Stimulated activated naive B cell treated with anti-CD40 and anti-IgM and Interleukin-4, amounts not matched to agents 10 μg/mL and 1 μg/mL and 100 μg/mL, for 72 hours (primary cell): ENCODE results near the gene DUSP21.
A peak's percentile ranks its signal among the peaks of the same experiment; 100 is the strongest.

ENCODE experiments used
- ATAC-seq, 2 donors: fragments of 150-1000 bp; cut with Tn5 transposase; replicated peaks; 2 replicates each; pipeline ENCODE4 v1.10.0; 2021; ENCODE audit warnings: moderate library complexity in 1 of 2
- DNase-seq: peaks from one replicate; pipeline ENCODE4 v3.0.0; 2021
- H3K27ac Mint-ChIP-seq: one replicate; pipeline ENCODE4 v1.8.0; 2022; ENCODE audit warnings: mild to moderate bottlenecking, mixed read lengths
- H3K27me3 Mint-ChIP-seq, 2 donors: one replicate each; pipeline ENCODE4 v1.8.0; 2022; ENCODE audit warnings: mixed read lengths in 2 of 2
- H3K36me3 Mint-ChIP-seq, 2 donors: one replicate each; pipeline ENCODE4 v1.8.0; 2022; ENCODE audit warnings: mixed read lengths in 2 of 2, mild to moderate bottlenecking in 1 of 2
- H3K4me1 Mint-ChIP-seq, 2 donors: one replicate each; pipeline ENCODE4 v1.8.0; 2022; ENCODE audit warnings: mixed read lengths in 2 of 2, mild to moderate bottlenecking in 1 of 2
- H3K4me3 Mint-ChIP-seq, 2 donors: one replicate each; pipeline ENCODE4 v1.8.0; 2022; ENCODE audit warnings: mild to moderate bottlenecking in 2 of 2, mixed read lengths in 2 of 2, moderate library complexity in 1 of 2
- H3K9me3 Mint-ChIP-seq, 2 donors: one replicate each; pipeline ENCODE4 v1.8.0; 2022; ENCODE audit warnings: mixed read lengths in 2 of 2, mild to moderate bottlenecking in 1 of 2

The DUSP21 gene

GRCh38 chrX:44871931-44872820, 28.4 kb downstream of the DUSP21 start:
- H3K4me1 Mint-ChIP-seq: peaks cover 0 to 12% of the 10 kb centered on the region in 2 donors
- DNase-seq (no peak), ATAC-seq (peak; percentile 36 to 41)
- H3K36me3 Mint-ChIP-seq: peaks cover 0 to 6% of the 10 kb centered on the region in 2 donors
- no peaks in the 10 kb centered on the region for H3K9me3 Mint-ChIP-seq
- peak overlapping the region; percentile 90 to 97 for H3K4me3 Mint-ChIP-seq
- H3K27me3 Mint-ChIP-seq: no peaks in the 10 kb centered on the region
- H3K27ac Mint-ChIP-seq: peak overlapping the region; percentile 98

DNA sequence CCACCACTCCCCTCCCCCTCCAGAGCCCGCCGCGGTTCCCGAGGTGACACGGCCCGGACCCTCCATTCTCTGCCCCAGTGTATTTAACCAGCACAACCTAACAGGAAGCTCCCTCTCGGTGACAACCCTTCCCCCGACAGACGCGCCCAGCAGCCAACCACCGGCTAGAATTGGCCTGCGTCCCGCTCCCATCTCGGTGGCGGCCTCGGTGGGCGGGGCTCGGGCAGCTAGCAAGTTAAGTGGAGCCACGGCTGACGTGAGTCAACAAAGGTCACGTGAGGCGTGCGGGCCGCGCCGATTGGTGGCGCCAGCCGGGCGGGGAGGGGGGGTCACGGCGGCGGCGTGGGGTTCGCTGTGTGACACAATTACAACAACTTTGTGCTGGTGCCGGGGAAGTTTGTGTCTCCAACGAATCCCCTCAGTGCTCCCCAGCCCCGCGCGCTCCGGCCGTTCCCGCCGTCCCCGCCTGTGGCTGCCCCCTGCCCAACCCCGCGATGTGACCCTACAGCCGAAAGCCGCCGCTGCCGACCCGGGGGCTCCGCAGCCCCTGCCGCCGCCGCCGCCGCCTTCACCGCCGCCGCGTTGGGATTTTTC, 29.1 kb downstream of the DUSP21 start, which contains the start of gene KDM6A:
Gene KDM6A (plus strand): TSS at position 368 of the 594 bp plus-strand sequence. CDS start 364 bp downstream, outside the sequence.
- peaks cover 0 to 6% of the 10 kb centered on the region in 2 donors for H3K36me3 Mint-ChIP-seq
- ATAC-seq: peak; percentile 89 to 91
- peak within 1 kb of the TSS; percentile 90 to 97 for H3K4me3 Mint-ChIP-seq

DNA sequence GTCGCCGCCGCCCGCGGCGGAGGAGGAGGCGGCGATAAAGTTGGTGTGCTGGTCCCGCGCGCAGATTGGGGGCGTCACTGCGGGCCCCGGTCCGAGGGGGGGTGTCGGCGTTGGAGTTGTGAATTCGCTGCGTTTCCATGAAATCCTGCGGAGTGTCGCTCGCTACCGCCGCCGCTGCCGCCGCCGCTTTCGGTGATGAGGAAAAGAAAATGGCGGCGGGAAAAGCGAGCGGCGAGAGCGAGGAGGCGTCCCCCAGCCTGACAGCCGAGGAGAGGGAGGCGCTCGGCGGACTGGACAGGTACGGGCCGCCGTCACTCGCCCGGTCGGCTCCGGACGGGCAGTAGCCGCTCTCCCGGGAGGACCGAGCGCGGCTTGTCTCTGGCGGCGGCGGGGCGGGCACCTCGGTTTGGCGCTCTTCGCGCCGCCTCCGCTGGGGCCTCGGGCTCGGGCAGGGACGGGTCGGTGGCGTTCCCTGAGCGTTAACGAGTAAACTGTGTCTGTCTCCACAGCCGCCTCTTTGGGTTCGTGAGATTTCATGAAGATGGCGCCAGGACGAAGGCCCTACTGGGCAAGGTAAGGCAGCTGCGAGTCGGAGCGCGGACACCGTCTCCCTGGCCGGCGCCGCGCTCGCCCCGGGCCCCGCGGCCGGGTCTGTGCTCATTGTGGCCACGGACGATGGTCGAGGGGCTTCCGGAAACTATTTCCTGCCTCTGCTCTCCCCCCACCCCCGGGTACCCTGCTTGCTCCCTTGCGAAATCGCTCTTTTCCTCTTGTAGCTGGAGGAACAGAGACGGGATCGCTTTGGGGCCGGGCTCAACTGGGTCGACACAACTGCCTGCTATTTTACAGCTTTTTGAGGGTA, 29.8 kb downstream of the DUSP21 start:
- Mint-ChIP-seq H3K36me3 (peaks cover 0 to 6% of the 10 kb centered on the region in 2 donors), H3K27me3 (no peaks in the 10 kb centered on the region), H3K27ac (peak overlapping the region; percentile 98), H3K9me3 (no peaks in the 10 kb centered on the region), H3K4me1 (peaks cover 0 to 14% of the 10 kb centered on the region in 2 donors), H3K4me3 (peak overlapping the region; percentile 90 to 97)
- DNase-seq: peak; percentile 51
- ATAC-seq: peak; percentile 12 to 23

More for the DNA sequence above, 29.1 kb downstream of the DUSP21 start, which contains the start of gene KDM6A:
- Mint-ChIP-seq H3K9me3 (no peaks in the 10 kb centered on the region), H3K27me3 (no peaks in the 10 kb centered on the region), H3K27ac (peak within 1 kb of the TSS; percentile 98), H3K4me1 (peaks cover 0 to 14% of the 10 kb centered on the region in 2 donors)
- peak; percentile 99 for DNase-seq

- H3K27ac Mint-ChIP-seq: peak overlapping the region; percentile 96
- H3K9me3 Mint-ChIP-seq: no peaks in the 10 kb centered on the region
- DNase-seq: no peak
- peaks cover 0 to 9% of the 10 kb centered on the region in 2 donors for H3K36me3 Mint-ChIP-seq
- H3K27me3 Mint-ChIP-seq: no peaks in the 10 kb centered on the region
- ATAC-seq: no peak
- peaks cover 0 to 14% of the 10 kb centered on the region in 2 donors for H3K4me1 Mint-ChIP-seq
- H3K4me3 Mint-ChIP-seq: peak overlapping the region; percentile 90 to 97
Measured at GRCh38 chrX:44874420-44875184, 30.8 kb downstream of the DUSP21 start.

GRCh38 chrX:44875185-44875489, 31.3 kb downstream of the DUSP21 start:
- peaks cover 1 to 11% of the 10 kb centered on the region in 2 donors for H3K36me3 Mint-ChIP-seq
- H3K27me3 Mint-ChIP-seq: no peaks in the 10 kb centered on the region
- no peaks in the 10 kb centered on the region for H3K9me3 Mint-ChIP-seq
- no peak for ATAC-seq
- DNase-seq: no peak
- H3K27ac Mint-ChIP-seq: no peak overlapping the region
- peaks cover 0 to 12% of the 10 kb centered on the region in 2 donors for H3K4me1 Mint-ChIP-seq
- H3K4me3 Mint-ChIP-seq: peak overlapping the region; percentile 90 to 97

GRCh38 chrX:44876086-44876485, 32.3 kb downstream of the DUSP21 start:
- no peaks in the 10 kb centered on the region for H3K9me3 Mint-ChIP-seq
- H3K27me3 Mint-ChIP-seq: no peaks in the 10 kb centered on the region
- no peak overlapping the region for H3K27ac Mint-ChIP-seq
- H3K36me3 Mint-ChIP-seq: peaks cover 2 to 13% of the 10 kb centered on the region in 2 donors
- ATAC-seq (no peak), DNase-seq (no peak)
- H3K4me1 Mint-ChIP-seq: peaks cover 0 to 13% of the 10 kb centered on the region in 2 donors
- H3K4me3 Mint-ChIP-seq: no peak overlapping the region

DNA sequence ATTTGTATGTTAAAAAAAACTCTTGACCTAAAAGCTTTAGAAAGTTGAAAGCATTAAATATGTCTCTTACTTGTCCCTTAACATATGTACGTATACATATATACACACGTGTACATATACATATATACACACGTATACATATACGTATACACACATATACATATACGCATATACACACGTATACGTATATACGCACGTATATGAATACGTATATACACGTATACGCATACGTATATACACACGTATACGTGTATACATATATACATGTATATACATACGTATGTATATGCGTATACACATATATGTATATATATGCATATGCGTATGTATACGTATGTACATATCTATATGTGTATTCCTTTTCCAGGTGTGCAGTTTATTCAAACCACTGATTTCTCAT, 32.9 kb downstream of the DUSP21 start:
- no peak overlapping the region for H3K27ac Mint-ChIP-seq
- H3K36me3 Mint-ChIP-seq: peaks cover 2 to 18% of the 10 kb centered on the region in 2 donors
- H3K4me1 Mint-ChIP-seq: peaks cover 6 to 12% of the 10 kb centered on the region in 2 donors
- H3K4me3 Mint-ChIP-seq: no peak overlapping the region
- no peaks in the 10 kb centered on the region for H3K9me3 Mint-ChIP-seq
- DNase-seq (no peak), ATAC-seq (no peak)
- no peaks in the 10 kb centered on the region for H3K27me3 Mint-ChIP-seq

- Mint-ChIP-seq H3K27ac (no peak overlapping the region), H3K27me3 (no peaks in the 10 kb centered on the region), H3K36me3 (peaks cover 3 to 18% of the 10 kb centered on the region in 2 donors), H3K4me3 (no peak overlapping the region), H3K9me3 (no peaks in the 10 kb centered on the region), H3K4me1 (peaks cover 13 to 19% of the 10 kb centered on the region in 2 donors)
- DNase-seq (no peak), ATAC-seq (no peak)
Measured at GRCh38 chrX:44878780-44879179, 35.0 kb downstream of the DUSP21 start.

DNA sequence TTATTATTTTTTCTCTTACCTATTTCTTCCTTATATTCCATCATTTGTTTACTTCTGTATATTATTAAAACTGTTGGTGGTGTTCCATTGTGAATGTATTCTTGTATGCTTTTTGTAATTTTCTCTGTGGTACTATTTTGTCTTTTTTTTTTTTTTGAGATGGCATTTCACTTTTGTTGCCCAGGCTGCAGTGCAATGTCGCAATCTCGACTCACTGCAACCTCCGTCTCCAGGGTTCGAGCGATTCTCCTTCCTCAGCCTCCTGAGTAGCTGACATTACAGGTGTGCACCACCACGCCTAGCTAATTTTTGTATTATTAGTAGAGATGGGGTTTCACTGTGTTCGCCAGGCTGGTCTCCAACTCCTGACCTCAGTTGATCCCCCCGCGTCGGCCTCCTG, 37.7 kb downstream of the DUSP21 start:
- peaks cover 3 to 15% of the 10 kb centered on the region in 2 donors for H3K36me3 Mint-ChIP-seq
- H3K27me3 Mint-ChIP-seq: no peaks in the 10 kb centered on the region
- H3K27ac Mint-ChIP-seq: peak overlapping the region; percentile 14
- DNase-seq: no peak
- no peak for ATAC-seq
- no peaks in the 10 kb centered on the region for H3K9me3 Mint-ChIP-seq
- H3K4me3 Mint-ChIP-seq: no peak overlapping the region
- peaks cover 23 to 26% of the 10 kb centered on the region in 2 donors for H3K4me1 Mint-ChIP-seq

GRCh38 chrX:44882635-44883034, 38.8 kb downstream of the DUSP21 start:
- Mint-ChIP-seq H3K27me3 (no peaks in the 10 kb centered on the region), H3K36me3 (peaks cover 3 to 15% of the 10 kb centered on the region in 2 donors), H3K4me3 (no peak overlapping the region), H3K27ac (no peak overlapping the region), H3K4me1 (peaks cover 25 to 26% of the 10 kb centered on the region in 2 donors), H3K9me3 (no peaks in the 10 kb centered on the region)
- DNase-seq: no peak
- ATAC-seq: no peak

- no peak for DNase-seq
Measured at GRCh38 chrX:44884944-44885343, 41.1 kb downstream of the DUSP21 start.

GRCh38 chrX:44889824-44890223, 46.0 kb downstream of the DUSP21 start:
- Mint-ChIP-seq H3K4me1 (peaks cover 19 to 21% of the 10 kb centered on the region in 2 donors), H3K27me3 (no peaks in the 10 kb centered on the region), H3K27ac (no peak overlapping the region), H3K9me3 (no peaks in the 10 kb centered on the region), H3K36me3 (peaks cover 0 to 7% of the 10 kb centered on the region in 2 donors), H3K4me3 (no peak overlapping the region)
- ATAC-seq (no peak), DNase-seq (no peak)

More at GRCh38 chrX:44884944-44885343, 41.1 kb downstream of the DUSP21 start:
- H3K4me1 Mint-ChIP-seq: peaks cover 25 to 29% of the 10 kb centered on the region in 2 donors
- ATAC-seq: no peak
- no peaks in the 10 kb centered on the region for H3K27me3 Mint-ChIP-seq
- peak overlapping the region; percentile 71 for H3K27ac Mint-ChIP-seq
- peaks cover 3 to 11% of the 10 kb centered on the region in 2 donors for H3K36me3 Mint-ChIP-seq
- no peaks in the 10 kb centered on the region for H3K9me3 Mint-ChIP-seq
- H3K4me3 Mint-ChIP-seq: no peak overlapping the region

- no peak for ATAC-seq
- H3K27ac Mint-ChIP-seq: no peak overlapping the region
- peaks cover 18 to 19% of the 10 kb centered on the region in 2 donors for H3K4me1 Mint-ChIP-seq
- peaks cover 0 to 8% of the 10 kb centered on the region in 2 donors for H3K36me3 Mint-ChIP-seq
- no peak for DNase-seq
- H3K9me3 Mint-ChIP-seq: peaks cover 0 to under 1% of the 10 kb centered on the region in 2 donors
- H3K27me3 Mint-ChIP-seq: no peaks in the 10 kb centered on the region
- no peak overlapping the region for H3K4me3 Mint-ChIP-seq
Measured at GRCh38 chrX:44890247-44890646, 46.4 kb downstream of the DUSP21 start.
